Peyer's patch (tissue), 4 donors: Measurements from ENCODE around the gene JPH3. TPM values are rescaled to one million over a fixed set of nuclear protein-coding genes. Genes with fewer than 3 reads are reported as not detected.

Experiments used
- DNase-seq, 3 donors: peaks; one replicate each; pipeline ENCODE4 v3.0.0-alpha.2; 2017 to 2019
- H3K27ac ChIP-seq, 4 donors: fragments of 200-600 bp; sonication (generic); one replicate each; pipeline ENCODE4 v1.5.1; 2016 to 2019
- H3K27me3 ChIP-seq, 2 donors: fragments of 200-600 bp; sonication (generic); one replicate each; pipeline ENCODE4 v1.5.1; 2019
- H3K36me3 ChIP-seq, 3 donors: fragments of 200-600 bp; sonication (generic); one replicate each; pipeline ENCODE4 v1.5.1; 2016 to 2019
- H3K4me1 ChIP-seq, 4 donors: fragments of 200-600 bp; sonication (generic); one replicate each; pipeline ENCODE4 v1.5.1; 2016 to 2019
- H3K4me3 ChIP-seq, 4 donors: fragments of 200-600 bp; sonication (generic); 1 replicate in 3 of 4; 2 replicates in 1 of 4; pipeline ENCODE4 v1.5.1; 2016 to 2019; ENCODE audit warnings: mild to moderate bottlenecking in 1 of 4
- H3K9me3 ChIP-seq, 4 donors: fragments of 200-600 bp; sonication (generic); one replicate each; pipeline ENCODE4 v1.5.1; 2016 to 2019; ENCODE audit warnings: mild to moderate bottlenecking in 1 of 4
- CTCF ChIP-seq, 6 experiments: fragments of 450-650 bp in 4 of 6; fragments of 200-600 bp in 2 of 6; sonication (generic) in 1 of 6; IDR thresholded peaks; one replicate each; pipeline ENCODE4 v1.5.1; 2017 to 2019; ENCODE audit warnings: antibody characterized with exemption in 6 of 6, mild to moderate bottlenecking in 3 of 6, moderate library complexity in 1 of 6
- POLR2A ChIP-seq, 2 donors: fragments of 450-650 bp; IDR thresholded peaks; one replicate each; pipeline ENCODE4 v1.5.1; 2017; ENCODE audit warnings: antibody characterized with exemption in 2 of 2, mild to moderate bottlenecking in 2 of 2, moderate library complexity in 2 of 2
- total RNA-seq, 4 donors: library from RNA; depleted of rRNA; stranded (reverse); fragments of >200 nt; gene quantifications; one replicate each; pipeline ENCODE4 v1.1.0, GENCODE V29; 2016

The JPH3 gene
- total RNA-seq, 4 donors from 2014 or later, result 0.13 to 0.57 TPM; not detected in 2

GRCh38 chr16:87607223-87607622 is 4.9 kb downstream of the JPH3 start:
- Histone ChIP-seq H3K27ac (no peak overlapping the region), H3K4me3 (no peak overlapping the region), H3K27me3 (peaks cover 0 to 11% of the 10 kb centered on the region in 2 donors), H3K4me1 (peaks cover 0 to 5% (median 0%) of the 10 kb centered on the region in 4 donors), H3K36me3 (no peaks in the 10 kb centered on the region), H3K9me3 (peaks cover 0 to 4% (median 0%) of the 10 kb centered on the region in 4 donors)
- no peak for TF ChIP-seq CTCF (IDR thresholded peaks at IDR 0.05)
- no peak for TF ChIP-seq POLR2A (IDR thresholded peaks at IDR 0.05)
- no peak for DNase-seq

GRCh38 chr16:87607871-87608270 is 5.6 kb downstream of the JPH3 start:
- peaks cover 0 to 9% of the 10 kb centered on the region in 2 donors for H3K27me3 ChIP-seq

DNA sequence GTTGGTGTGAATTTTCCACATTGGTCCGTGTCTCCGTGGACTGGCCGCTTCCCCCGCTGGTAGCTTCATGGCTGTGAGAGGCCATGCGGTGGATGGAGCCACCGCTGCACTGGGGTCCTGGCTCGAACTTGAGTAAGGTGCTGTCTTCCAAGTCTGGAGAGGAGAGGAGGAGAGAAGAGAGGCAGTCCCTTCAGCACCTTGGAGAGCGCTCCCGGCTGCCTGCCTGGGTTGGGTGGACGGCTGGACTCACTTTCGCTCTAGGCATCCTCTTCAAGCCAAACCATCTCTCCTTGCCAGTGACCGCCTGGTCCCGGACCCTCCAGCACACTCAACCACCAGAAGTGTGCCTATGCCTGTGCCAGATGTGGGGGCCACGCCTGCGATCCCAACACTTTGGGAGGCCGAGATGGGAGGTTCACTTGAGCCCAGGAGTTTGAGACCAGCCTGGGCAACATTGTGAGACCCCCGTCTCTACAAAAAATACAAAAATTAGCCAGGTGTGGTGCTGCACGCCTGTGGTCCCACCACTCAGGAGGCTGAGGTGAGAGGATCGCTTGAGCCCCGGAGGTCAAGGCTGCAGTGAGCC is 6.2 kb downstream of the JPH3 start:
- Histone ChIP-seq H3K27ac (no peak overlapping the region), H3K9me3 (peaks cover 0 to under 1% (median 0%) of the 10 kb centered on the region in 4 donors), H3K4me3 (no peak overlapping the region), H3K27me3 (peaks cover 0 to 3% of the 10 kb centered on the region in 2 donors), H3K36me3 (no peaks in the 10 kb centered on the region), H3K4me1 (no peaks in the 10 kb centered on the region)
- TF ChIP-seq CTCF (IDR thresholded peaks at IDR 0.05), result no peak
- no peak for TF ChIP-seq POLR2A (IDR thresholded peaks at IDR 0.05)
- peak in 1 of 3 donors; percentile 51 for DNase-seq

More at GRCh38 chr16:87607871-87608270, 5.6 kb downstream of the JPH3 start:
- Histone ChIP-seq H3K4me3 (no peak overlapping the region), H3K9me3 (peaks cover 0 to 4% (median 0%) of the 10 kb centered on the region in 4 donors), H3K27ac (no peak overlapping the region), H3K36me3 (no peaks in the 10 kb centered on the region), H3K4me1 (peaks cover 0 to 4% (median 0%) of the 10 kb centered on the region in 4 donors)
- DNase-seq, result no peak
- TF ChIP-seq CTCF (IDR thresholded peaks at IDR 0.05) (no peak), POLR2A (IDR thresholded peaks at IDR 0.05) (no peak)

- DNase-seq, result no peak
- H3K27ac ChIP-seq, result no peak overlapping the region
- H3K9me3 ChIP-seq, result no peaks in the 10 kb centered on the region
- no peak for TF ChIP-seq CTCF (IDR thresholded peaks at IDR 0.05)
- no peak for TF ChIP-seq POLR2A (IDR thresholded peaks at IDR 0.05)
- no peaks in the 10 kb centered on the region for H3K4me1 ChIP-seq
- H3K4me3 ChIP-seq, result no peak overlapping the region
- no peaks in the 10 kb centered on the region for H3K36me3 ChIP-seq
- H3K27me3 ChIP-seq, result no peaks in the 10 kb centered on the region
These were observed 7.7 kb downstream of the JPH3 start for GRCh38 chr16:87610026-87610425.

- Histone ChIP-seq H3K4me3 (no peak overlapping the region), H3K27me3 (no peaks in the 10 kb centered on the region), H3K27ac (no peak overlapping the region), H3K9me3 (no peaks in the 10 kb centered on the region), H3K36me3 (no peaks in the 10 kb centered on the region), H3K4me1 (no peaks in the 10 kb centered on the region)
- no peak for DNase-seq
- no peak for TF ChIP-seq POLR2A (IDR thresholded peaks at IDR 0.05)
These were observed 9.1 kb downstream of the JPH3 start for GRCh38 chr16:87611456-87611855.

DNA sequence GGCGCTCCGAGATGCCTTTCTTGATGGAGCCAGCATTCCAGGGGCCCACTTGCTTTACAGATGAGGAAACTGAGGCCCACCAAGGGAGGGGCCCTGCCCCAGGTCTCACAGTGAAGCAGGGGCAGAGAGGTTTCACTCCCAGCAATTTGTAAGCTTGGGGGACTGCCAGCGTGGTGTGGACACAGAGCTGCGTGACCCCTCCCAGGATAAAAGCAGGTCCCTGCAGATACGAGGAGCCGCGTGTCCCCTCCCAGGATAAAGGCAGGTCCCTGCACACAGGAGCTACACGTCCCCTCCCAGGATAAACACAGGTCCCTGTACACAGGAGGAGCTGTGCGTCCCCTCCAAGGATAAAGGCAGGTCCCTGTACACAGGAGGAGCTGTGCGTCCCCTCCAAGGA is 11.7 kb downstream of the JPH3 start:
- no peaks in the 10 kb centered on the region for H3K27me3 ChIP-seq

More for the DNA sequence above, 11.7 kb downstream of the JPH3 start:
- DNase-seq, result no peak
- Histone ChIP-seq H3K36me3 (no peaks in the 10 kb centered on the region), H3K27ac (no peak overlapping the region), H3K4me1 (no peaks in the 10 kb centered on the region), H3K9me3 (no peaks in the 10 kb centered on the region), H3K4me3 (no peak overlapping the region)
- no peak for TF ChIP-seq CTCF (IDR thresholded peaks at IDR 0.05)
- TF ChIP-seq POLR2A (IDR thresholded peaks at IDR 0.05), result no peak
